Effector CD4-positive, alpha-beta T cell (primary cell): Measurements from ENCODE around the gene CD55.

Source experiments
- DNase-seq: peaks from one replicate; pipeline ENCODE4 v3.0.0-alpha.2; 2020

CD55 gene

GRCh38 chr1:207364614-207365013 lies 43.1 kb downstream of the CD55 start:
- DNase-seq: no peak

GRCh38 chr1:207365063-207365462 lies 43.6 kb downstream of the CD55 start:
- no peak for DNase-seq

- no peak for DNase-seq
Measured at GRCh38 chr1:207366022-207366421, 44.5 kb downstream of the CD55 start.

- no peak for DNase-seq
Measured at GRCh38 chr1:207388721-207389120, 67.2 kb downstream of the CD55 start.

- DNase-seq: no peak
Measured at GRCh38 chr1:207389728-207390464, 68.4 kb downstream of the CD55 start.

- DNase-seq: no peak
Measured at GRCh38 chr1:207393610-207394009, 72.1 kb downstream of the CD55 start.

- DNase-seq: no peak
Measured at GRCh38 chr1:207396168-207396746, 74.8 kb downstream of the CD55 start.

GRCh38 chr1:207397525-207397926 lies 76.0 kb downstream of the CD55 start:
- no peak for DNase-seq

- DNase-seq: no peak
Measured at GRCh38 chr1:207398986-207399385, 77.5 kb downstream of the CD55 start.

GRCh38 chr1:207401578-207401977 lies 80.1 kb downstream of the CD55 start:
- DNase-seq: no peak

- no peak for DNase-seq
Measured at GRCh38 chr1:207402744-207403143, 81.3 kb downstream of the CD55 start.

GRCh38 chr1:207404849-207405525 lies 83.5 kb downstream of the CD55 start:
- DNase-seq: no peak

GRCh38 chr1:207405814-207406213 lies 84.3 kb downstream of the CD55 start:
- no peak for DNase-seq

- DNase-seq: no peak
Measured at GRCh38 chr1:207407655-207408260, 86.3 kb downstream of the CD55 start.
